Gastrocnemius medialis (tissue), 4 donors: ENCODE measurements around the gene PAIP2B.

Source experiments
- POLR2A ChIP-seq, 2 donors: fragments of 450-650 bp; IDR thresholded peaks; one replicate each; pipeline ENCODE4 v1.6.1; 2017; ENCODE audit warnings: antibody characterized with exemption in 2 of 2, mild to moderate bottlenecking in 2 of 2, moderate library complexity in 2 of 2
- TF ChIP-seq, protein P1 (sequence below), 5 experiments: fragments of 450-650 bp in 3 of 5; fragments of 200-600 bp in 2 of 5; sonication (generic) in 2 of 5; IDR thresholded peaks in 4 of 5; conservative IDR thresholded peaks in 1 of 5; 1 replicate in 4 of 5; 2 replicates in 1 of 5; pipeline ENCODE4 v1.5.1; 2016 to 2019; ENCODE audit warnings: antibody characterized with exemption in 5 of 5, mild to moderate bottlenecking in 3 of 5, moderate library complexity in 3 of 5

DNA sequence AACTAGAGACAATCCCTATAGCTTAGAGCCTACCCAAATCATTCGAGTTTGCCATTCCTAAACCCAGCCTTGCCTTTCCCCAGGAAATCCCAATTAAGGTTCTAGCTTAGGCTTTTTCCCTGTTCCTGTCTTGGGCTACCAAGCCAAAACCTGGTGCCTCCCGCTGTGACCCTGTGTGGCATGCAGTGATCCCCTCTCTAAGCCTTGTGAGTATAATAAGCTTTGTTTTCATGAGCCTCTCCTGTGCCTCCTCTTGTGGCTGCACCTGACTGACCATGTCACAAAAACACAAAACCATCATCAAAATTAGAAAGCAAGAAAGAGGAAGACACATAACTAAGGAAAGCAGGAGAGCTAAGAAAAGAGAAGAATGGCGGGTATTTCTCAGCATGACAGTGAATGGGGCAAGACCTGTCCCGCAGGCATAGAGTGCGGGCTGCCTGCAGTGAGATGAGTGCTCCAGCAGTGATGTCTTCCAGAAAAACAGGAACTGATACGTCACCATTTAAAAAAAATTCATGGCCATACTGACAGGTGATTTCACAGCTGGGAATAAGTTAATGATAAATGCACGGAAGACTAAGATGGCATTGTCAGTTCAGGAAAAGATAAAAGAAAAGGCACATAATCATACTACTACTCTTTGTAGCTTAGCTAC, 9.2 kb upstream of the PAIP2B start:
- TF ChIP-seq, protein P1, sequence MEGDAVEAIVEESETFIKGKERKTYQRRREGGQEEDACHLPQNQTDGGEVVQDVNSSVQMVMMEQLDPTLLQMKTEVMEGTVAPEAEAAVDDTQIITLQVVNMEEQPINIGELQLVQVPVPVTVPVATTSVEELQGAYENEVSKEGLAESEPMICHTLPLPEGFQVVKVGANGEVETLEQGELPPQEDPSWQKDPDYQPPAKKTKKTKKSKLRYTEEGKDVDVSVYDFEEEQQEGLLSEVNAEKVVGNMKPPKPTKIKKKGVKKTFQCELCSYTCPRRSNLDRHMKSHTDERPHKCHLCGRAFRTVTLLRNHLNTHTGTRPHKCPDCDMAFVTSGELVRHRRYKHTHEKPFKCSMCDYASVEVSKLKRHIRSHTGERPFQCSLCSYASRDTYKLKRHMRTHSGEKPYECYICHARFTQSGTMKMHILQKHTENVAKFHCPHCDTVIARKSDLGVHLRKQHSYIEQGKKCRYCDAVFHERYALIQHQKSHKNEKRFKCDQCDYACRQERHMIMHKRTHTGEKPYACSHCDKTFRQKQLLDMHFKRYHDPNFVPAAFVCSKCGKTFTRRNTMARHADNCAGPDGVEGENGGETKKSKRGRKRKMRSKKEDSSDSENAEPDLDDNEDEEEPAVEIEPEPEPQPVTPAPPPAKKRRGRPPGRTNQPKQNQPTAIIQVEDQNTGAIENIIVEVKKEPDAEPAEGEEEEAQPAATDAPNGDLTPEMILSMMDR (IDR thresholded peaks at IDR 0.05 in 4 of 5, conservative IDR thresholded peaks at IDR 0.05 in 1 of 5): no peak
- no peak for TF ChIP-seq POLR2A (IDR thresholded peaks at IDR 0.05)
